Activated CD8-positive, alpha-beta memory T cell treated with anti-CD3 and anti-CD28 coated beads for 36 hours (primary cell): ENCODE measurements around the gene AMOTL1. TPM values are rescaled to one million over a fixed set of nuclear protein-coding genes. Genes with fewer than 3 reads are reported as not detected.
"Not testable (repeated sequence)": the region's sequence is repeated elsewhere in the genome, so short reads cannot be mapped to it uniquely, and the experiment has no call there.

Experiments
- CTCF ChIA-PET: fragments of 350-600 bp; sonication (Branson Sonifier 250); formaldehyde crosslinking; loops from one replicate; lab custom pipeline; 2021; ENCODE audit warnings: antibody characterized with exemption; lab: Charles Lee
- POLR2A ChIA-PET: fragments of 350-600 bp; sonication (Branson Sonifier 250); formaldehyde crosslinking; loops from one replicate; lab custom pipeline; 2021; ENCODE audit warnings: antibody characterized with exemption; lab: Charles Lee
- total RNA-seq, 2 experiments: library from RNA; stranded (reverse); gene quantifications; one replicate each; pipeline ENCODE4 v1.2.3, GENCODE V29; 2021

AMOTL1 gene
- total RNA-seq, 2 experiments from 2014 or later: 1.0 to 1.6 TPM

GRCh38 chr11:94895451-94895850 is 127.3 kb downstream of the AMOTL1 start:
- CTCF ChIA-PET: no interaction called here

DNA sequence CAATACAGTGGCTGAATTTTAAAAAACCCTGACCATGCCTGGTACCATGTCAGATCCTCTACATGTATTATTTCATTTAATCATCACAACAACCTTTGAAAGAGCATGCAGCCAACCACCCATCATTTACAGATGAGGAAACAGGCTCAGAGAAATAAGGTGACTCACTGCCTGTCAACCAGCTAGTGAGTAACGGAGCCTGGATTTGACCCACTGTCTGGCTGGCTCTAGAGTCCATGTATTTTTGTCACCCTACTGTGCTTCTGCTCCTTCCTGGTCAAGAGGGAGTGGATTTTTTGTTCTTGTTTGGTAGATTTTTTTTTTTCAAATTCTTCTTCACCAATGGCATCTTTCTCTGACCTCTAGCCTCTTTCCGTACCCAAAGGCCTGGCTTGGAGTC is 127.8 kb downstream of the AMOTL1 start:
- ChIA-PET CTCF (no interaction called here), POLR2A (no interaction called here)

More at GRCh38 chr11:94895451-94895850, 127.3 kb downstream of the AMOTL1 start:
- POLR2A ChIA-PET: no interaction called here

DNA sequence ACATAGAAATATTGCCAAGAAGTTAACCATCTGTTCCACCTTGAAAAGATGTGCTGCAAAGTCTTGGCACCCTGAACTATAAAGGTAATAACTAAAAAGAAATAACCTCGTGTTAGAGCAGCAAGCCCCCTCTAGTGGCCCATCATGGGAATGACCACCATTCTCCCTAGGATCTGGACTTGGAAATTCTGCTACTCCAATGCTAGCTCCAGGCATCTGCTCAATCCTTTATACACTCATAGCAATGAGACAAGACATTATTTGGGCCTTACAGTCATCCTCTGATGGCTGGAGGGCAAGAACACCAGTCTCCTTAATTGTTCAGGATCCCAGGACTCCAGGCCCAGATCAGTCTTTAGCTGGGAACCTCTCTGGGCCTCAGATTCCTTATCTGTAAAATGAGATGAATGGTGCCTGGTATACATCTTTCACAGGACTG is 129.2 kb downstream of the AMOTL1 start:
- CTCF ChIA-PET: interaction anchor here (0.8 to 1.7 kb wide), 3 partner anchors 71 to 112 kb away, joined by 3 to 11 read pairs (median 3); no protein-coding TSS in a partner anchor
- POLR2A ChIA-PET: no interaction called here

DNA sequence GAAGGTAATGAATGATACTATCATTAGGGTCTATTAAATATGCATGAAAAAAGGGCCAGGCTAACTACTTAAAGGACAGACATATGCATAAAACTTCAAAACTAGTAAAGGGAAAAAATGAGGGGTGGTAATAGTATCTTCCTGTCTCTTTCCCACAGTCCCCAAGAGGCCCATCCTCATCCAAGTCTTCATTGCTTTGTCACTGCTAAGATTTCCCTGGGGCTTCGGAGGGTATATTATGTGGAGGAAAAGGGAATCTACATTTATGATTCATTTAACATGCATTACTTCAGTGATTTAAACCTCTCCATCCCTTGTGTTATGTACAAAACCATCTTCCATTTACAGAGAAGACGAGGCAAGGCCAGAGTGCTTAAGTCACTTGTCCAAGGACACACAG is 139.1 kb downstream of the AMOTL1 start:
- ChIA-PET CTCF (no interaction called here), POLR2A (no interaction called here)

GRCh38 chr11:94909371-94909820 is 141.2 kb downstream of the AMOTL1 start:
- ChIA-PET POLR2A (no interaction called here), CTCF (no interaction called here)

GRCh38 chr11:94910270-94910669 is 142.1 kb downstream of the AMOTL1 start:
- CTCF ChIA-PET: no interaction called here
- POLR2A ChIA-PET: no interaction called here

DNA sequence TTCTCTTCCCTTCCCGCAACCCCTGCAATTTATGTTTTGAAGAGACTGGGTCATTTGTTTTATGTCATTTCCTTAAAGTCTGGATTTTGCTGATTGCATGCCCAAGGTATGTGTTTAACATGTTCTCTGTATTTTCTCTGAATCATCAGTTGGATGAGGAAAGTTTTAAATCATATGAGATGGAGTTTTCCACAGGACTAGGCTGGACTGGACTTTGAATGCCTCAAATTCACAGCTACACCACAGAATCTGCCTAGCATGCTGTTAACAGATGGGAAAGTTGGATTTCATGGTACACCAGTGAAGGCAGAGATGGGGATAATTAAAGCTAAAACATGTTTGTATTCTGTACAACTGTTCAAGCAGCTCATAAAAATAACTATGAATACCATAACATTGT is 142.6 kb downstream of the AMOTL1 start:
- ChIA-PET CTCF (interaction anchor here (0.6 kb wide), 1 partner anchor 197 kb away, joined by 3 read pairs; no protein-coding TSS in a partner anchor), POLR2A (no interaction called here)

- POLR2A ChIA-PET: no interaction called here
These were observed 144.7 kb downstream of the AMOTL1 start for GRCh38 chr11:94912806-94913205.

GRCh38 chr11:94913718-94914394 is 145.7 kb downstream of the AMOTL1 start:
- POLR2A ChIA-PET, CTCF ChIA-PET: not testable (repeated sequence)

More at GRCh38 chr11:94912806-94913205, 144.7 kb downstream of the AMOTL1 start:
- CTCF ChIA-PET: no interaction called here

DNA sequence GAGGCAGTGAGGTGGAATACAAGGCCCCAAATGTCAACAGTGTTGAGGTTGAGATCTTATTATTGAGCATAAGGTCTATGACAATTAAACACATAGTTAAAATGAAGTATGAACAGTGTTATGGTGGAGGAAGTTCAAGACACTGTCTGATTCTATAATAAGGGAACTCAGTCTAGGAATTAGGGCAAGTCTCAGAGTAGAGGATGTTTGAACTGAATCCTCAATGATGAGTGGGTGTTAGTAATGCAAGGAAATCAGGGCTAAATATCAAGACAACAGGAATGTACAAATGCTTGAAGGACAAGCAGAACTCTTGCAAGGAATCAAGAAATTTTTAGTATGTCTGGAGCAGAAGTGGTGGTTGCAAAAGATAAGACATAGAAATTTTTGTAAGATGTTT is 152.2 kb downstream of the AMOTL1 start:
- POLR2A ChIA-PET: no interaction called here
- CTCF ChIA-PET: no interaction called here

DNA sequence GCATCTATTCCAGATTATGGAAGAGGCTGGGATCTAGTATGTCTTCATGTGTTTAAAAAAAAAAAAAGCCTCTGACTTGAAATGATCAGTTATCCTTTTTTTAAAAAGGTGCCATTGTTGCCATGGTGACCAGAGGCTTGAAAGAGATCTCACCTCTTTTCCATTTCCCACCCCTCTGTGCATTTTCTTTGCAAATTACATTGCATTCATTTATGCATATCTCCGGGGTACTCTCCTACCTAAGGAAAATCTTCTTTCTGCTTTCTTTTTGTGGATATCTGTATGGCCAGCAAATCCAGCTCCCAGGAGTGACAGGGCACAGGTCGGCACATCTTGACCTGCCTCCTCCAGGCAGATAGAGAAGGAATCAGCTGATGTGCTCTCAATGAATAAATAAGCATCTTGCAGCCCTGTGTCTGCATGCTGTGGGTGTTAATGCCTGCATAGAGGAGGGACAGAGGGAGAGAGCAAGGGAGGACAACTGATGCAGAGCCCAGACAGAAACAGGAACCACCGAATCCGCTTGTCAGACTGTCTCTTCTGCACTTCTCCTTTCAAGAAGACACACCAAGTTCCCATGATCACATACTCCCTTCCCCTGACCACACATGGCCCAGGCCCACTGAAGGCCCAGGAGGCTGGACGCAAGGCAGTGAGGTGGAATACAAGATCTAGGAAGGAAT is 154.3 kb downstream of the AMOTL1 start:
- CTCF ChIA-PET: no interaction called here
- POLR2A ChIA-PET: no interaction called here

GRCh38 chr11:94923004-94923334 is 154.8 kb downstream of the AMOTL1 start:
- CTCF ChIA-PET: no interaction called here
- POLR2A ChIA-PET: no interaction called here

DNA sequence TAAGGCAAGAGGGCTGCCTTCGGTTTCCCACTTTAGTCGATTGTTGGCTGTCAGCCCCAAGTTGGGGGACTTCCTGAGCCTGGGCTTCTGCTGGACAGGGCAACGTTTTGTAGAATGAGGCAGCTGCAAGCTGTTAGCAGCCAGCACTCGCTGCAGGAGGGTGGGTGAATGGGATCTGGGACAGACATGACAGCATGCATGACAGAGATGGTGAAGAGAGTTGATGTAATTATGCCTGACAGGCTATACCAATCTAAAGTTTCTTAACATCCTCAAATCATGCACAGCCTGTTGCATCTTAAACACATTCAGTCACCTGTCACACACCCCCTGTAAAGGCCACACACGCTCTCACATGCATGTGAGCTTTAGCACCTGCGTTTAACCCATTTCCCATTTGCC is 156.0 kb downstream of the AMOTL1 start:
- ChIA-PET POLR2A (no interaction called here), CTCF (interaction anchor here (0.6 kb wide), 1 partner anchor 380 kb away, joined by 3 read pairs; no protein-coding TSS in a partner anchor)

DNA sequence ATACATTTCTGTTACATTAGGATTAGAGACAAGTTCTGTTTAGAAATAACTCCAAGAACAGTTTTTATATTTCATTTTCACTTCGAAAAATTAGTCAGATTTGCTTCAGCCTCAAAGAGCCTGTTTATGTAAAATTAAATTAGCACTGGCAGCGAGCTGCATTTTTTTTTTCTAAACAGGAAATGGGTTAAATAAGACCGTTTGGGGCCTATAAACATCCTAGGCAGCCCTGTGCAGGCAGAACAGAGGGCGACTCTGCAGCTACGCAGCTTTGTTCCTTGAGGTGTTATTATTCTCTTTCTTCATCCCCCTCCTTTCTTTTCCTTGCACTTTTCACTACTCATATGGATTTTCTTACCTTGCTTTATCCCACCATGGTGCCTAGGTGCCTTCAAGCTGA is 156.5 kb downstream of the AMOTL1 start:
- ChIA-PET CTCF (interaction anchor here (0.6 kb wide), 1 partner anchor 379 kb away, joined by 3 read pairs; no protein-coding TSS in a partner anchor), POLR2A (interaction anchor here (0.5 kb wide), 1 partner anchor 1539 kb away, joined by 4 read pairs; no protein-coding TSS in a partner anchor)

GRCh38 chr11:94925422-94926270 is 157.5 kb downstream of the AMOTL1 start:
- CTCF ChIA-PET: no interaction called here
- POLR2A ChIA-PET: interaction anchor here (0.5 kb wide), 1 partner anchor 1538 kb away, joined by 4 read pairs; no protein-coding TSS in a partner anchor

- CTCF ChIA-PET: no interaction called here
- POLR2A ChIA-PET: no interaction called here
These were observed 158.1 kb downstream of the AMOTL1 start for GRCh38 chr11:94926271-94926625.
